Liver (tissue), 3 donors: ENCODE data around the gene ITPKA.

Source experiments
- CTCF ChIP-seq: fragments of 150-350 bp; IDR thresholded peaks from 2 replicates; pipeline ENCODE4 v1.5.1; 2017; ENCODE audit warnings: improper control_type of control experiment, low read depth, low read length; ENCODE audit not compliant: missing input control
- FOXA1 ChIP-seq: IDR thresholded peaks from 2 replicates; pipeline ENCODE4 v1.6.1; 2016; ENCODE audit warnings: antibody characterized with exemption
- JUND ChIP-seq, 2 donors: IDR thresholded peaks; 2 replicates each; pipeline ENCODE4 v1.6.1; 2016; ENCODE audit warnings: antibody characterized with exemption in 2 of 2
- MAX ChIP-seq: IDR thresholded peaks from 2 replicates; pipeline ENCODE4 v1.6.1; 2016; ENCODE audit warnings: antibody characterized with exemption
- SP1 ChIP-seq: IDR thresholded peaks from 2 replicates; pipeline ENCODE4 v1.6.1; 2018; ENCODE audit warnings: antibody characterized with exemption, mild to moderate bottlenecking
- TAF1 ChIP-seq: conservative IDR thresholded peaks from 2 replicates; pipeline ENCODE4 v1.6.1; 2016; ENCODE audit warnings: antibody characterized with exemption, mild to moderate bottlenecking
- ZBTB33 ChIP-seq: IDR thresholded peaks from 2 replicates; pipeline ENCODE4 v1.6.1; 2016; ENCODE audit warnings: antibody characterized with exemption
- donor health status: healthy.
- donor health status: healthy.

GRCh38 chr15:41492597-41493204 is 973 bp upstream of the ITPKA start:
- TF ChIP-seq TAF1: no peak
- no peak for TF ChIP-seq FOXA1
- no peak for TF ChIP-seq MAX
- TF ChIP-seq CTCF: no peak
- TF ChIP-seq ZBTB33: no peak
- no peak for TF ChIP-seq SP1
- TF ChIP-seq JUND (IDR thresholded peaks at IDR 0.05): no peak
